GM19043 (cell line): Measurements from ENCODE around the gene TAF1L.

Source experiments
- ATAC-seq: cut with Tn5 transposase; IDR thresholded peaks from one replicate; pipeline ENCODE4 v1.9.1; 2021; ENCODE audit warnings: low read depth; ENCODE audit not compliant: unreplicated experiment

TAF1L gene

DNA sequence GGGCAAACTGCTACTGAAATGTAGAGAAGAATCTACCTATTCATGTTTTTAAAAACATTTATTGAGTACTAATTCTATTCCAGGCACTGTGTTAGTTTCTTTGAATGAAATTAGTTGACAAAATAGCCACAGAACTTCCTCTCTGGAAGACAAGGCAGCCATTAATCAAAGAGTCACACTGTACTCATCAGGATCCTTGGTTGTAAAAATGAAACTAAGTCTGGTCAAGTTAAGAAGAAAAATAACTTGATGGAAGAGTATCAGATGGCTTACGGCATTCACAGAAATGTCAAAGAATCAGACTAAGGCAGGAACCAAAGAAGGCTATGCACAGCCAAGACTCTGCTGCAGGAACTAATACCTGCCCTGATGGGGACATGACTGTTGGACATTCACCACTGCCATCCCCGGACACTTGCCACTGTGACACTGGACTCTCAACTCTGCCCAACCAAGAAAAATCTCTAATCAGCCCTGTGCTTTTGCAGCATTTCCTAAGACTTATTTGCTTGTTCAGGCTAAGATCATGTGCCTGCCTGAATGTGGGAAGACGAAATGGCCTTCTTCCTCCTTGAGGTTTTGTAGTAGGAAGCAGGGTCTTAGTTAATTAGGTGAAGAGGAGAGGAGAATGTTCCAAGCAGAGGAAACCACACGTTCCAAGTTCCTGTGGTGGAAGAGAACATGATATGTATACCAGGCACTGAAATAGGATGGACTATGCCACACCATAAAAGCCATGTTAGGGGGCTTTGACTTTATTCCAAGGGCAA lies 39.2 kb downstream of the TAF1L start:
- no peak for ATAC-seq

- no peak for ATAC-seq
Measured at GRCh38 chr9:32590898-32591297, 44.6 kb downstream of the TAF1L start.

DNA sequence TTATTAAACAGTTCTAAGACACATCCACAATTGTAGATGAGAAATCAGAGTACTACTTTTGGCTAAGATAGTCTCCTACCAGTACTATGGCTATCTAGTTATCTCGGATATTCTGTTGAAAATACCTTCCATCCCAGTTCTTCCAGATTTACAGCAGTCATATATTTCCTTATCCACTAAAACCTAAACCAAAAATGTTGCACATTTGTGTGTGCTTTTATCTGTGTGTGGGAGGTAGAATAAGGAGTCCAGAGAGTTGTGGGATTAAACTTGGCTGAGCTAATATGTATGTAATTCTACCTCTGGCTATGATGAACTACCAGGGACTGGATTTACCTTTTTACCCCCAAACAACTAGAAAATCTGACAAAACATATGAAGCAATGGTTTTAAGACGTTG lies 45.0 kb downstream of the TAF1L start:
- no peak for ATAC-seq

DNA sequence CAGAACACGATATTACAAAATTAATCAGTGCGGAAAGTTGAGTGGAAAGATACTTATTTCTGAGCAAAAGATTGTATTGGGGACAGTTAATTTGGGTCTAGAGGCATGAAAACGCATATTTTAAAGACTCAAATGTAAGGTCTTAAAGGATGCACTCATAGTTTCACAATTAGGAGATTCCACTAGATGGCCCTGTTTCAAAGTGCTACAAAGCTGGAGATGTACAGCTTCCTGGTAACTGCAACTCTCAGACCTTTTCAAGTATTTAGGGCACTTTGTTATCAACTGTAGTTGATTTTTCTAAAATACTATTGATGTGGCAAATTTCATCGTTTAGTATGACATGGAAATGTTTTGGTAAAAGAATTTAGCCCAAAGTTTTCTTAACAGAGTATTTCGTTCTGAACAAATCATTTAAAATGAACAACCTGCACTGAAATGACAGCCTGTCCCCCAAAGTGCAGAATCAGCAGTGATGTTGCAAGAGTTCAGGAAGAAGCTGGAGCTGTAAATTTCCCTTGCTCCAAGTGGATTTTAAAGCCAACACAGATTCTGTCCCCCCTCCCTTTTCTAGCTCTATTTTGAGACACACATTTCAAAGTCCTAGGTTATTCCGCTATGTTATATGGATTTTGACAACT lies 46.3 kb downstream of the TAF1L start:
- ATAC-seq: peak; percentile 75

DNA sequence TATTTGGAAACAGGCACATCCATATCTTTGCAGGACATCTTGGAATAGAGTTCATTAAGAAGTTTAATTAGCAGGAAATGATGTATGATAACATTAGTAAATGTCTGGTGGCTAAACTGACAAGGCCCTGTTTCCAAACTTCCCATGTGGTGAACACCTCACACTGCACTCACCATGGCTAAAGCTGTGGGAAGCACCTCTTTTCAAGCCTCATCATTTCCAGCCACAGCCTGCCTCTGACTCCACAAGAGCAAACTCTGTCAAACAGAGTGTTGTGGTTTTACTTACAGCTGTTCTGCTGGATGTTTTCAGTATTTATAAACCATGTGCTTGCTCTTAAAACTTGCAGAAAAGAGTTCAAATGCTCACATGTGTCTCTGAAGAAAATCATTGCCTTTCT lies 47.6 kb downstream of the TAF1L start:
- ATAC-seq: no peak

- ATAC-seq: no peak
Measured at GRCh38 chr9:32584784-32585183, 50.7 kb downstream of the TAF1L start.

DNA sequence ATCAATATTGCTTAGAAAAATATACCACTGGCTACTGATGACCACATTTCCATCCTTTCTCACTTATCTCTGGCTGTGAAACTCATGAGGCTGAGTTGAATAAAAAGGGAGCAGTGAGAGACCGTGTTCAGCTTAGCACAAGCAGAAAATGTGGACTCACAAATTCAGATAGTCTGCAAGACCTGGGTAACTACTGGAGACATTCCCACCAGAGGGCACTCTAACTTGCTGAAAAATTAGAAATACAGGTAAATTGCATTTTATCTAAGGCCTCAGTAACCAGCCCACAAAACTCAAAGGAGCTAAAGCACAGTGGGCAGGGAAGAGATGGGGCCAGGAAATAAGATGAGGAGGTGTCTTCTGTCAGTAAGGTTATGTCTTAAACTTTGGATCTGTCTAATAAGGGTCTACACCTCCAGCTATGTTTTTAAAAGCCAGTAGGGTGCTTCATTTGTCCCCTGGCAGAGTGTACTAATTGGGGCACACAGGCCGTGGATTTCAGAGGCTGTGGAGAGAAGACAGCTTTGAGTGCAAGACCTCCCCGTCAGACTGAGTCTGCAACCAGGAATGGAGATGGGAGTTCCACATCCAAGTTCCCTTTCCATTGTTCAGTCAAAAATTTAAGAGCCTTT lies 53.8 kb downstream of the TAF1L start:
- no peak for ATAC-seq

GRCh38 chr9:32580631-32581300 lies 54.7 kb downstream of the TAF1L start:
- ATAC-seq: no peak

DNA sequence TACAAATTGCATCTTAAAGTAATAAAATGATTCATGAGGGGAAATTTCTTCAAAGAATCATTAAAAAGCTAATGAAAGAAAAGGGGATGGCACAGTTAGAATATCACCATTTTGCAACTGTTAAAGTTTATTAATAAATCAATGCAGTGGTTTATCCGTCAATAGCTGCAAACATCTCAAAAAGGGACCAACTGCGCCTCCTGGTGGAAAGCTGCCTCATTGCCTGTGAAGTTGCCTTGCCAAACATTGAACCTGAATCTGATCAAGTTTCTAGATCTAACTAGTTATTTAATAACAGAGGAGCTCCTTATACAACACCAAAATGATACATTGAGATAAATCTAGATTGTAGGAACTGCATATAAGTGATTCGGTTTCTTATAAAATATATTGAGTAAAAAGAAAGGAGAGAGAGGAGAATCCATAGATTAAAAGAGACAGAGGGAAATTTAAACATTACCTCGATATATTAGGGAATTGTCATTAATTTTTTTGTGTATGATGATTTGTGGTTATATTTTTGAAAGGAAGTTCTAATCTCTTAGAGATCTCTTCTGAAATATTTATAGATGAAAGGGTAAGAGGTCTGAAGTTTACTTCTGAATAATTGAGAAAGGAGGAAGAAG lies 55.6 kb downstream of the TAF1L start:
- ATAC-seq: no peak
